GM18498 (cell line): ENCODE measurements around the gene SMPD2.
A peak's percentile ranks its signal among the peaks of the same experiment; 100 is the strongest.
"Not testable (repeated sequence)": the region's sequence is repeated elsewhere in the genome, so short reads cannot be mapped to it uniquely, and the experiment has no call there.

Source experiments
- ATAC-seq: cut with Tn5 transposase; IDR thresholded peaks from one replicate; pipeline ENCODE4 v1.9.1; 2021; ENCODE audit warnings: mild to moderate bottlenecking, moderate library complexity; ENCODE audit not compliant: unreplicated experiment

The SMPD2 gene

DNA sequence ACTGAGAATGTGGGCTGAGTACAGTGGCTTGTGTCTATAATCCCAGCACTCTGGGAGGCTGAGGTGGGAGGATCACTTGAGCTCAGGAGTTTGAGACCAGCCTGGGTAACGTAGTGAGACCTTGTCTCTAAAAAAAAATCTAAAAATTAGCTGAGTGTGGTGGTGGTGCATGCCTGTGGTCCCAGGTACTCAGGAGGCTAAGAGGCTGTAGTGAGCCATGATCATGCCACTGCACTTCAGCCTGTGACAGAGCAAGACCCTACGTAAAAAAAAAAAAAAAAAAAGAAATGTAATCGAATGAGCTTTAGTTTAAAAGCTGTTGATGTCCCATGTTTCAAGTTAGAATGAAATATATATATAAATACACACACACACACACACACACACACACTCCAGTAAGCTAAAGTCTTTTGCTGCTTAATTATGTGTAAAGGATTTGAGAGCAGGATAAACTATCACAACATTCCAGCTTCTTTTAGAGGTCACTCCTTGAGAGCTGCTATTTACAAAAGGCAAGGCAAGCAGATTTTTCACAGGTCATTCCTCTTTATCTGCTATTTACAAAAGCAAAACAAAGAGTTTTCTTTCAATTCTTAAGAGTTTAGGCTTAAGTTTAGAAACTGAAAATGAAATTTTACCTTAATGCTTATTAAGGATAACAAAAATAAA, 19.8 kb downstream of the SMPD2 start:
- ATAC-seq: no peak

DNA sequence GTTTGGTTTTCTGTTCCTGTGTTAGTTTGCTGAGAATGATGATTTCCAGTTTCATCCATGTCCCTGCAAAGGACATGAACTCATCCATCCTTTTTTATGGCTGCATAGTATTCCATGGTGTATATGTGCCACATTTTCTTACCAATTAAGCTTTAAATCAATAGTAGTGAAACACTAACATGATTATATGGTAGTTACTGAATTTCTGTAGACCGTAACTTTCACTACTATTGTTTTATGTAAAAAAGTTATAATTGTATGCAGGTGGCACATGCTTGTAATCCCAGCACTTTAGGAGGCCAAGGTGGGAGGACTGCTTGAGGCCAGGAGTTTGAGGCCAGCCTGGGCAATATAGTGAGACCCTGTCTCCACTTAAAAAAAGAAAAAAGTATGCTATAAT, 20.7 kb downstream of the SMPD2 start:
- ATAC-seq: not testable (repeated sequence)

DNA sequence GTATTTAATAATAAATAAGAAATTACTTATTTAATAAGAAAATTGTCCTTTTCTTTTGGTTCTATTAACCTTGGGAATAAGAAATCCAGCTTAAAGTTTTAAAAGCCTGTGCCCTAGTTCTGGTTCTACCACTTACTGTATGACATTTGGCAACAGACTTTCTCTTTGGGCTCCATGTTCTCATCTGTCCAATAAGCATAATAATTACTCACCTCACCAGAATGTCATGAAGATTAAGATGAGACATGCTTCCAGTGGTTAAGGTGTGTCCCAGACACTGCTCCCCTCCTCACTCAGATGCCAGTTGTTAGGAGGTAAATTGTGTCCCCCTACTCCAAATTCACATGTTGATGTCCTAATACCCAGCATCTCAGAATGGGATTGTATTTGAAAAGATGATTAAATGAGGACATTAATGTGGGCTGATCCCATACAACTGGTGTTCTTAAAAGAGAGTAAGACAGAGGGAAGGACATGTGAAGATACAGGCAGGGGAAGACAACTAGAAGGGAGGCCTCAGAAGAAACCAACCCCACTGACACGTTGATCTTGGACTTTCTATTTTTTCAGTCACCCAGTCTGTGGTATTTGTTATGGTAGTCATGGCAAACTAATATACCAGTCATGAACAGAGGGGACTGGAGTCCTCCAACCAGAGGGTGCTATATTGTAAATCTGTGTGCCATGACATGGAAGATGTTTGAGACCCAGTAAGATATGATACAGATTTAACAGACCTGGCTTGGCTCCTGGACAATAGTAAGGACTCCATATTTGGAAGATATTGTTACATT, 21.4 kb downstream of the SMPD2 start:
- ATAC-seq: no peak

DNA sequence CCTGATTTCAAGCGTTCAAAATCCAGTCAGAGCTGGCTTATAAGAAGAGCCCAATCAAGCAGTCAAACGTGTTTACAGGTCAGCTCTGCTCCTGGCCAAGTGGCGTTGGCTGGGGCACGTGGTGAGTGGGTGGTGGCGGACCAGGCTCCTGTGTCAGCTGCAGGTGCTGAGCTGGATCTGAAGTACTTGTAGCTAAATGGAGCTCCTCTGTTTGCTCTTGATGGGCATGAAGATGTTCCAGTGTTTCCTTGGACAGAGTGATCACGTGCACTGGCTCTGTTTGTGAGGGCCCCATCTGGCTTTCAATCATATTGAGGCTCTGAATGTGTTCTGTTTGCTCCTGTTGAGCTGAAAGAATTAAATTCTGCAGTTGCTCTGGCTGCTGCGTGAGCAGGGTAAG, 25.2 kb downstream of the SMPD2 start:
- ATAC-seq: no peak

DNA sequence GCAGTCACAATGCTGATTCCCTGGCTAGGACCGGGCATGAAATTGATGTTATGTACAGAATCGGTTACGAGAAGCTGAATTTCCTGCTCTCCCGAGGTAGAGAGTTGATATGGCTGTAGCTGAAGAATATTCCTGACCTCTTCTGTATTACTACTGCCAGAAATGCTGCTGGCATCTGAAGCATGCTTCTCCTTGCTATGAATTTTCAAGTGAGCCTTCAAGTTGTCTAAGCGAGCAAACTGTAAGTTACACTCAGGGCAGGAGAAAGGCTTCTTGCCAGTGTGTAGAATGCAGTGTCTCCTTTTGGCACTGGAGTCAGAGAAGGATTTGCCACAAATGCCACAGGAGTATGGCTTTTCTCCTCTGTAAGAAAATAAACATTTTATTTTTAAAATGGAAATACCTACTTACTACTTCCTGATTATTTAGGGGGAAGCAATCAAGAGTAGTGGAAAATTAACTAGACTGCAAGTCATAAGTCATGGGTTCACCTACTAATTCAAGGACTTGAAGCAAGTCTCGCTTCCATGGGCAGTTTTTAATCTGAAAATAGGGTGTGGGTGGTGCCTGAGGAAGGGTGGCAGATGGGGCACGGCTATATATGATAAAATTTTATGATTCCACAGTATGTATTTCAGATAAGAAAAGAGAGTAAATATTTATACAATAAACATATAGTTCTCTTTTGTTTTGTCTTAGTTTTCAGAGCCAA, 25.8 kb downstream of the SMPD2 start:
- ATAC-seq: no peak

DNA sequence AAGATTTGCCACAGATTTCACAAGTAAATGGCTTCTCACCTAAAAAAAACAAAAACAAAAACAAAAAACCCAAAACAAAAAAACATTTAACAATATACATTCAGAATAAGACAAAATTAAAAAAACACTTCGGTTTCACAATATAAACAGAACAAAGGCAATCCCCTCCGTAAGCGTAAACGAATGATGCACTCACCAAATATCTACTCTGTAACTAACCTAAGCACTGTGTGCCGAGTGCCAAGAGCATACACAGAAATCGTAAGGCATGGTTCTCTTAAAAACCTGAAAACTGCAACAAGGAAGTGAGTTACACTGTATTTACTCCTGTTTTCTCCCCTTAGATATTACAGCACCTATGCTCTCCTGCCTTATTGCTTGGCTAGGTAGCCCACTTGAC, 27.2 kb downstream of the SMPD2 start:
- no peak for ATAC-seq

DNA sequence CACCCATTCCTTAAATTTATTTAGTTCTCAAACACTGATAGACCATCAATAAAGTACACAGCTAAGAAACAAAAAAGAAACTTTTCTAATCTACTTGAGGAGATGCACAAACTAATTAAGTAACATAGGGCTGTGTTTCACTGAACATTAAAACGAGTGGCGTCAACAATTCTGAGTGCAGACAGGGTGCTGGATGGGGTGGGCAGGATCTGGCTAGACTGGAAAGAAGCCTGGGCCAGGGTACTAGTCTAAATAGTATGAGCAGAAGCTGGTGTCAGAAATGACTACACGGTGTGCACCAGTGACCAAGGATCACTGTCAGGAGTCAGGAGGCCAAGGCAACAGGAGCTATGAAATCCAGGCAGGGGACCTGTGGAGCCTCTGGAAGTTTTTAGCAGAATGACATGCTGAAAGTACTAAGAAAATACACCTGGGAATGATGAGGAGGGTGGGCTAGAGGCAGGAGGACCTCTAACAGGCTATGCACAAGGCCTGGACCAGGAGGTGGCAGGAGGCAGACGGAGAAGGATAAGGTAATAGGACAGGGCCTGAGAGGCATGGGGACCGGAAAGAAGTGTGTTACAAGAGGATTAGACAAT, 29.2 kb downstream of the SMPD2 start:
- ATAC-seq: no peak

DNA sequence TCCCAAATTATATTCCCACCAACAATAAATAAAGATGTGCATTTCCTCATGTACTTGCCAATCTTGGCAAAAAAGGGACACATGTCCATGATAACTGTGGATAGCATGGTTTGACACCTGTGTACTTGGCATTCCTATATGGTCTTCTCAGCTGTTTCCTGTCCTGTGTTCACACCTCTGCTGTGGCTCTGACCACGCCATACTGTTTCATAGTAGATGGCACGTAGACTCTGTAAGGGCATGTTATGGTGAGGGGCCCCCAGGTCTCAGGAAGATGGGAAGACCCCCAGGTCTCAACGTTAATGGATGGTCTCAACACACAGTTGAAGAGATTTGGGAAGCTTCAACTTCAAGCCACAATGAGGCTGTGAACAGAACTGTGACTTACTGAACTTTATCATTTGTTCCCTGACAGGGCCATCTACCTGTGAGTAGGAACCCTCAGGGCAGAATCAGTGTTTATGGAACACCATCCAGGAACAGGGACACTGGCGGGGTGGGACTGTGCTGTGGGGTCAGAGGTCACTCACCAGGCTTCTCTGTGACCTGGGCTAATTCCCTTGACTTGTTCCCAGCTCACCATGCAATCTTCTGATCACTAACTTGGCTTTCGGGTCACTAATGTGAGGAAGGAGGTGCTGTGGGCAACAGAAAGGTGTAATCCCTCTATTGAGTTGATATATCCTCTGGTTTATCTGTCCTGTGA, 30.7 kb downstream of the SMPD2 start:
- no peak for ATAC-seq

DNA sequence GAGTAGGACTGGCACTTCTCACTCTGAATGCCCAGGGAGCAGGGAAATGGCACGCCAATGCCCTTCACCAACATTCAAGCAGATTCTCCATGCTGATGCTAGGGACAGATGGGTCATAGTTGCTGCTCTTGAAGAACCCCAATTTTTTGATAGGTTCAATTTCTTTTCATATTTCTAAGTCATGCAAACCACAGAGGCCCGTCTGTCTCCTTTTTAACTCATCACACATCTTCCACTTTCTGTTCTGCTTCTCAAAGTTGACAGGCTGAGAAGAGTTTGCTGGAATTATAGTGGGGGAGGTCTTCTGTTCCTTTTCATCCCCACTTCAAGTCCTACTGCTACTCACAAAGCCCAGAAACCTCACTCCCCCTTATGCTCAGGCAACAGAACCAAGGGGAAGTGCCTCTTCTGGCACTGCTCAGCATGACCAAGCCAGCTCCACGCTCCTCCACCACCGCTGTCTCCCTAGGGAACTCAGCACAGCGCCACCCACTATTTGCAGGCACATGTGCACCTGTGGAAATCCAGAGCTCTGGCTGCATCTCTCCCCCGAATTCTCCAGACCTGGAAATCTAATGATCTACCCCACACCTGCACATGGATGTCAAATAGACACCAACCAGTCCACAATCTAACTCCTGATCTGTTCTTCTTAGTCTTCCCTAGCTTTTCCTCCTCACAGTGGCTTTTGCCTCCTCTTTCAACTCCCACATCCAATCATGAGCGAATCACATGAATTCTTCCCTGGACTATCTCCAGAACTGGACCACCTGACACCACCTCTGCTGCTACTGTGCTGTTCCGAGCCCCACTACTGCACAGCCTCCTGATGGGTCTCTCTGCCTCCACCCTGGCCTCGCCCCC, 31.8 kb downstream of the SMPD2 start:
- ATAC-seq: peak; percentile 70

DNA sequence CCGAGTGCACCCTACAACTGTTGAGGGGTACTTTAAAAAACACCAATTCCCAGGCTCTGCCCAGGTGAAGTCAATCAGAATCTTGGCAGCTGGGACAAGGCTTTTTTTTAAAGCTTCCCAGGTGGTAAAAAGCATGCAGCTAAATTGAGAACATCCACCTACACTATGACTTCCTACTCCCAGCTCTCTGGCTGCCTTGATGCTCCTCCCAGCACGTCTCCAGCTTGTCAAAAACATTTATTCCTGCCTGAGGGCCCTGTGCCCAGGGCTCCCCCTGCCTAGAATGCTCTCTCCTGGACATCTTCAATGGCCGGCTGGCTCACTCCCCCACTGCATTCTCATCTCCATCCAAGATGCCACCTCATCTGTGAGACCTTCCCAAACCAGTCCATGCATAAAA, 32.6 kb downstream of the SMPD2 start:
- ATAC-seq: no peak

DNA sequence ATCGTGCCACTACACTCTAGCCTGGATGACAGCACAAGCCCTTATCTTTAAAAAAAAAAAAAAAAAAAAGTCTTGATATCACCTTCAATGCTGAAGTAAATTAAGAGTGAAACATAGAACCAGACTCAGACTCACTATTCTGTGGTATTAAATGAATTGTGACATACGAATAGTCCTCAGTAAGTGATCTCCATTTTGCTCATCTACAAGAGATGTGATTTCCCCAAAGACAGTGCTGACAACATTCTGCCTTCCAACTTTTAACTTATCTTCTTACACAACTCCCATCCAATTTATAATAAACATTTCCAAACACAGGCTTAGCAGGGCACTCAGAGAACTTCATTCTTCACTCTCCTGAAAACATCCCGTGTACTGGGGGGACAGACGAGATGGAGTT, 34.5 kb downstream of the SMPD2 start:
- no peak for ATAC-seq

DNA sequence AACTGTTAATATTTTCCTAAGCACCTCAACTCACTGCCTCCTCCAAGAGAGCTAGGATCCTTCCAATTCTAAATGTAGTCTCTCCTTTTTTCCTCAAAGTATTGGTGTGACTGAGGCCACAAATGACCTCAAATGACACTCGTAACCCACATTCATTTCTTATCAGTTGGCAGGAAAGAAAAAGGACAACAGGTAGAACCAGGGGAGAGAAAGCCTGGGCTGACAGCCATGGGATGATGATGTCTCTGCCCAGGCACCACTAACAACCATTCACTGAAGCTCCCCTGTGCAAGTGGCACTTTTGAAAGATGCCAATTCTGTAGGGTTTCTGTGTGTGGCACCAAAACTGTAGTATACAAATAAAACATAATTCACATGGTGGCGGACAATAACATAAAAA, 35.1 kb downstream of the SMPD2 start:
- no peak for ATAC-seq

DNA sequence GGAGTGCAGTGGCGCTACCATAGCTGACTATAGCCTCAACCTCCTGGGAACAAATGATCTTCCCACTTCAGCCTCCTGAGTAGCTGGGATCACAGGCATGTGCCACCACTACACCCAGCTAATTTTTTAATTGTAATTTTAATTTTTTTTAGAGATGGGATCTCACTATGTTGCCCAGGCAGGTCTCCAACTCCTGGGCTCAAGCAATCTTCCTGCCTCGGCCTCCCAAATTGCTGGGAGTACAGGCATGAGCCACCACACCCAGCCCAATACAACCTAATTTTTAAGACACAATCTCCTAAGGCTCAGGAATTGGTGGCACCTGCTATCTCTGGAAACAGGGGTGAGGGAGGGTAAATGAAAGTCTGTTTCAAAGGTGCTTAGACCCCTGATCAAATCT, 36.7 kb downstream of the SMPD2 start:
- no peak for ATAC-seq

DNA sequence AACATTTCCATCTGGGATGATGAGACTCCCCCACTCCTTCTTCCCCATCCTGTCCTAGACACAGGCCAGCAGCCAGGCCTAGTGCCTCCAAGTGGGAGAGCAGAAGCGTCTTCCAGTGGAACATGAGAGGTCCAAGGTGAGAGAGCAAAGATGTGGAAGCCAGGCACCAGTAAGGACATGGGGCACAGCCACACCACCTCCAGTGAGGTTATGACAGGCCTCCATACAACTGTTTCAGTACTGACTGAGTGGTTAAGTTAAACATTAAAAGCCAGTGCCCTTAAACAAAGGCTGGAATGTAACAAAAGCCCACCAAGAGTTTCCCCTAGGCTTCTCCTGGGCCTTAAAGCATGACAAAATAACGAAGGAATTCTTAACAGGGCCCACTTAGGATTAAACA, 37.2 kb downstream of the SMPD2 start:
- ATAC-seq: no peak

DNA sequence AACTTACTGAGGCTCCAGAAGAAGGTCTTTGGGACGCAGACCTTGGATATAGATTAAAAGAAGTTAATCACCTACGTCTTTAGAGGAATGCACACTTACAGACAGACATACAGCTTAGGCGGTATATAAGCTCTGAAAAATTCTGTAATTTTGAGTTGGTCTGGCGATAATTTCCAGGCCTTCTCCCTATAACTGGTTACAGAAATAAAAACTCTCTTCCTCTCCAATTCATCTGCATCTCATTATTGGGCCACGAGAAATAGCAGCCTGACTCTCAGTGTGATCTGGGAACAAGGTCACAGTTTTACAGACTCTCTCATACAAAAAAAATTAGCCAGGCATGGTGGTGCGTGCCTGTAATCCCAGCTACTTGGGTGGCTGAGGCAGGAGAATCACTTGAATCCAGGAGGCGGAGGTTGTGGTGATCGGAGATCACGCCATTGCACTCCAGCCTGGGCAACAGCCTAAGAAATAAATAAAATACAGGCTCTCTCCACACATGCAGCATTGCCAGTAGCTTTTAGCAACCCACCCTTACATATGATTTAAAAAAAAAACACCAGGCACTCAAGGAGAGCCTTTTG, 37.8 kb downstream of the SMPD2 start:
- ATAC-seq: no peak

DNA sequence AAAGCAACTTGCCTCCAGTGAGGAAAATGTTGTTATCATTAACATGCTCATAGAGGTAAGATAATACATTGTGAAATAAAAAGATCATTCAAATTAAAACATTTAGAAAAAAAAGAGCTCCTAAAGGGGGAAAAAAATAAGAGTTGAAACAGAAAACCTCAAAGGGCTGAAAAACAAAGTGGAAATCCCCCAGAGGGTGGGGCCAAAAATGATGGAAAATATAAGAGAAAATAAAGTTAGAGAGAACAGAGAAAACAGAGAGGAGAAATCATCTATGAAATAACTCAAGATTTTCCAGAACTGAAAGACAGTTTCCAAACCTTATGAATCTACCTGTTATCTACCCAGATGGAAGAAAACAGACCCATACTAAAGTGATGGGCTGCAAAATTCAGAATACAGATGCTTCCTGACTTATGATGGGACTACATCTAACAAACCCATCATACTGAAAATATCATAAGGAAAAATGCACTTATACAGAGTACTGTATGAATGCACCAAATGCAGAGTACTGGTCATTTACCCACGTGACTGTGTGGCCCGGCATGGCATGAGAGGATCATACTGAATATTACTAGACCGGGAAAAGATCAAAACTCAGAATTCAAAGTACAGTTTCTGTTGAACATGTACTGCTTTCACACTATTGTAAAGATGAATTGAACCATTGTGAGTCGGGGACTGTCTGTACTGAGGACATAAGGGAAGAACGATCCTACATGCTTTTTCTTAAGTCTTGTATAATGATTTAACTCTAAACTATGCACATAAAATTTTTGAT, 38.5 kb downstream of the SMPD2 start:
- no peak for ATAC-seq

DNA sequence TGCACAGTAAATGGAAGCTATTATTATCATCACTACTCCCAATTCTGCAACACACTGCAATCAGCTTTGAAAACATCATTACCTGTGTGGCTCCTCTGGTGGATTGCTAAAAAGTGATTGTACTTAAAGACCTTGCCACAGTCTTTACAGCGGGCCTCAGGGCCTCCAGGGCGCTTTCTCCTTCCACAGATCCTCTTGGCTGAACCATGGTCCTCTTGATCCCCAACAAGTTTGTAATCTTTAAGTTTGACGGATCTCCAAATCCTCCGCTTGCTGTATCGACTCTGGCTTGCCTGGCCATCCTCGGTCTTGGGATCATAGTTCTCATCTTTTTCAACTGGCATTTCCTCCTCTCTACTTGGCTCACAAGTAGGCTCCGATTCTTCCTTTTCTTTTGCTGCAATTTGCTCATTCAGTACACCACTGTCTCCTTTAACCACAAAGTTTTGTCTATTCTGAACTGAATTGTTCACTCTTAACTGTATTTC, 40.5 kb downstream of the SMPD2 start:
- ATAC-seq: no peak

DNA sequence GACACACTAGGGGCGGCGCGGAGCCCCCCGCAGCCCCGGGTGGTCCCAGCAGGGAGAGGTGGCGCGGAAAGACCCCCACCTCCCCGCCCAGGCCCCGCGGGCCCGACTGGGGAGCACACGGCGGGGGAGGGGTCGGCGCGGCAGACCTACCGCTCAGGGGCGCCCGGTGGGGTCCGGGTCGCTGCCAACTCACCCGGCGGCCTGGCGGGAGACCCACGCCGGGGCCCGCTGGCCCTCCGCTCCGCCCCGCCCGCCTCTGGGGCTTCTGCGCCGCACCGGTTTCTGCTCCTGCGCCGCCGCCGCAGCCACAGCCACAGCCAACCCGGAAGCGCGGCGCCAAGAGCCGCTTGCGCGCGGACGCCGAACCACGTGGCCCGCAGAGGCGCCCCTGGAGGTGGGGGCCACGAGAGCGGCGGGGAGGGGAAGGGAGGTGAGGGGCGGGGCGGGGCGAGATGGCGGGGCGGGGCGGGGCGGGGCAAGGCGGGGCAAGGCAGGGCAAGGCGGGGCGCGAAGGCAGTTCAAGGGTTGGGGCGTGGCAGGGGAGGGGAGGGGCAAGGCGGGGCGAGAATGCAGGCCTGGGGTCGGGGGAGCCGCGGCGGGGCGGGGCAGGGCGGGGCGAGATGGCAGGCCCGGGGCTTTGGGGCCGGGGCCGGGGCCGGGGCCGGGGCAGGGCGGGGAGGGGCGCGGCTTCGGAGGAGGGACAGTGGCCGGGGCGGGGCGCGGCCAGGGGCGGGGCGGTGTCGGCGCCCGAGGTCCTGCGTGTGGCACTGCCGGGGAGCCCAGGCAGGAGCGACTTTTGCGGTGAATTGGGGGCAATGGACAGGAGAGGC, 42.6 kb downstream of the SMPD2 start, which contains the start of gene ZBTB24:
Gene ZBTB24, minus strand, starts transcription at position 315 of the 830 bp plus-strand sequence. CDS start 1,193 bp downstream, outside the sequence.
- peak; percentile 92 for ATAC-seq
